ENCODE measurements around the gene GK2.

DNA sequence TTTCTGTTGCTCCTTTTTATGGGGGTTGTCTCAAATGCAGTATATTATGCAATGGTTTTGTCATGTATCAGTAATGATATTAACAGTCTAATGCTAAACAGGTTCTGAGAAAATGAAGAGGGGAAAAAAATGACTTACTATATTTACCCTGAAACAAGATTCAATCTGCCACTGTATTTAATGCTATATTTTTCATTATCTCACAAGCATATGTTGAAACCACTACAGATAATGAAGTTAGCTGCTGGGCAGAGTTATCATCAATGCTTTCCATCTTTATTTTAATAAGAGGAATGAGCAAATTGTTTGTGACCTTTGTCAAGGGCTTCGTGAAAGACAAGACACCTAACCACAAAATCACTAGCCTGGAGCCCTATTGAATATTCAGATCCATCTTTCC lies 49.6 kb downstream of the GK2 start:
- no peak for TF ChIP-seq POLR2A (IDR thresholded peaks at IDR 0.05)
- TF ChIP-seq, protein P1, sequence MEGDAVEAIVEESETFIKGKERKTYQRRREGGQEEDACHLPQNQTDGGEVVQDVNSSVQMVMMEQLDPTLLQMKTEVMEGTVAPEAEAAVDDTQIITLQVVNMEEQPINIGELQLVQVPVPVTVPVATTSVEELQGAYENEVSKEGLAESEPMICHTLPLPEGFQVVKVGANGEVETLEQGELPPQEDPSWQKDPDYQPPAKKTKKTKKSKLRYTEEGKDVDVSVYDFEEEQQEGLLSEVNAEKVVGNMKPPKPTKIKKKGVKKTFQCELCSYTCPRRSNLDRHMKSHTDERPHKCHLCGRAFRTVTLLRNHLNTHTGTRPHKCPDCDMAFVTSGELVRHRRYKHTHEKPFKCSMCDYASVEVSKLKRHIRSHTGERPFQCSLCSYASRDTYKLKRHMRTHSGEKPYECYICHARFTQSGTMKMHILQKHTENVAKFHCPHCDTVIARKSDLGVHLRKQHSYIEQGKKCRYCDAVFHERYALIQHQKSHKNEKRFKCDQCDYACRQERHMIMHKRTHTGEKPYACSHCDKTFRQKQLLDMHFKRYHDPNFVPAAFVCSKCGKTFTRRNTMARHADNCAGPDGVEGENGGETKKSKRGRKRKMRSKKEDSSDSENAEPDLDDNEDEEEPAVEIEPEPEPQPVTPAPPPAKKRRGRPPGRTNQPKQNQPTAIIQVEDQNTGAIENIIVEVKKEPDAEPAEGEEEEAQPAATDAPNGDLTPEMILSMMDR (IDR thresholded peaks at IDR 0.05): no peak
- no peak for TF ChIP-seq EP300 (IDR thresholded peaks at IDR 0.05)

All from ovary (tissue), 3 donors.